Colonic mucosa (tissue), 4 donors: ENCODE data around the gene PDE6H. TPM values are rescaled to one million over a fixed set of nuclear protein-coding genes. Genes with fewer than 3 reads are reported as not detected.

Experiments
- DNase-seq: peaks from one replicate; pipeline ENCODE4 v3.0.0-alpha.2; 2020
- H3K27ac ChIP-seq: fragments of 200-600 bp; one replicate; pipeline ENCODE4 v1.8.0; 2021
- H3K27me3 ChIP-seq: fragments of 200-600 bp; one replicate; pipeline ENCODE4 v1.8.0; 2021
- H3K36me3 ChIP-seq: fragments of 200-600 bp; one replicate; pipeline ENCODE4 v1.8.0; 2021
- H3K4me1 ChIP-seq: fragments of 200-600 bp; one replicate; pipeline ENCODE4 v1.8.0; 2021; ENCODE audit warnings: mild to moderate bottlenecking
- H3K4me3 ChIP-seq: fragments of 200-600 bp; one replicate; pipeline ENCODE4 v1.8.0; 2021
- H3K9ac ChIP-seq, 2 donors: one replicate each; pipeline ENCODE4 v1.7.0; 2013; ENCODE audit warnings: control low read depth in 2 of 2, low read depth in 2 of 2, low read length in 2 of 2
- H3K9me3 ChIP-seq: fragments of 200-600 bp; one replicate; pipeline ENCODE4 v1.8.0; 2021
- intact Hi-C: fragments of 100-400 bp; cut with DNase I; formaldehyde crosslinking; loops from one replicate; pipeline ENCODE4 v1.14.1; 2022
- total RNA-seq, 2 donors: library from RNA; stranded (reverse); fragmentation: NEBNext Ultra II Directional in 1 of 2; extraction: Animal tissue kit (Norgen Biotek cat#: 25700) in 1 of 2; gene quantifications; one replicate each; pipeline ENCODE4 v1.2.1, GENCODE V29; 2021
- TF ChIP-seq, protein P1 (sequence below): fragments of 200-600 bp; IDR thresholded peaks from one replicate; pipeline ENCODE4 v1.8.0; 2022; ENCODE audit warnings: antibody characterized with exemption, mild to moderate bottlenecking
- donor health status: healthy.
- donor health status: DM: no; HTN: no; CAD: no.
- donor health status: DM: no; HTN: no; CAD: no.

PDE6H gene
- total RNA-seq, 2 donors from 2014 or later = not detected

GRCh38 chr12:14937014-14937413 lies 35.8 kb upstream of the PDE6H start:
- DNase-seq = no peak
- no peak overlapping the region for H3K4me3 ChIP-seq
- H3K36me3 ChIP-seq = no peaks in the 10 kb centered on the region
- intact Hi-C loops = no loop called here
- TF ChIP-seq, protein P1, sequence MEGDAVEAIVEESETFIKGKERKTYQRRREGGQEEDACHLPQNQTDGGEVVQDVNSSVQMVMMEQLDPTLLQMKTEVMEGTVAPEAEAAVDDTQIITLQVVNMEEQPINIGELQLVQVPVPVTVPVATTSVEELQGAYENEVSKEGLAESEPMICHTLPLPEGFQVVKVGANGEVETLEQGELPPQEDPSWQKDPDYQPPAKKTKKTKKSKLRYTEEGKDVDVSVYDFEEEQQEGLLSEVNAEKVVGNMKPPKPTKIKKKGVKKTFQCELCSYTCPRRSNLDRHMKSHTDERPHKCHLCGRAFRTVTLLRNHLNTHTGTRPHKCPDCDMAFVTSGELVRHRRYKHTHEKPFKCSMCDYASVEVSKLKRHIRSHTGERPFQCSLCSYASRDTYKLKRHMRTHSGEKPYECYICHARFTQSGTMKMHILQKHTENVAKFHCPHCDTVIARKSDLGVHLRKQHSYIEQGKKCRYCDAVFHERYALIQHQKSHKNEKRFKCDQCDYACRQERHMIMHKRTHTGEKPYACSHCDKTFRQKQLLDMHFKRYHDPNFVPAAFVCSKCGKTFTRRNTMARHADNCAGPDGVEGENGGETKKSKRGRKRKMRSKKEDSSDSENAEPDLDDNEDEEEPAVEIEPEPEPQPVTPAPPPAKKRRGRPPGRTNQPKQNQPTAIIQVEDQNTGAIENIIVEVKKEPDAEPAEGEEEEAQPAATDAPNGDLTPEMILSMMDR = no peak
- no peaks in the 10 kb centered on the region for H3K9me3 ChIP-seq
- no peak overlapping the region for H3K27ac ChIP-seq
- no peaks in the 10 kb centered on the region for H3K27me3 ChIP-seq
- no peak overlapping the region for H3K9ac ChIP-seq
- no peaks in the 10 kb centered on the region for H3K4me1 ChIP-seq

- H3K27me3 ChIP-seq = no peaks in the 10 kb centered on the region
- H3K9me3 ChIP-seq = no peaks in the 10 kb centered on the region
- H3K4me1 ChIP-seq = no peaks in the 10 kb centered on the region
- H3K36me3 ChIP-seq = no peaks in the 10 kb centered on the region
- no peak overlapping the region for H3K9ac ChIP-seq
- no peak overlapping the region for H3K27ac ChIP-seq
- H3K4me3 ChIP-seq = no peak overlapping the region
- intact Hi-C loops = no loop called here
- DNase-seq = no peak
- TF ChIP-seq, protein P1 = no peak
Measured at GRCh38 chr12:14937689-14938088, 35.2 kb upstream of the PDE6H start.

GRCh38 chr12:14938301-14938700 lies 34.5 kb upstream of the PDE6H start, which contains the start of gene ERP27:
TSS of gene ERP27 (minus strand) at chr12:14938537. CDS start at chr12:14938508, 29 bp downstream.
- Histone ChIP-seq H3K27ac (no peak within 1 kb of the TSS), H3K4me3 (no peak within 1 kb of the TSS), H3K27me3 (no peaks in the 10 kb centered on the region), H3K36me3 (no peaks in the 10 kb centered on the region), H3K4me1 (no peaks in the 10 kb centered on the region), H3K9me3 (no peaks in the 10 kb centered on the region), H3K9ac (no peak within 1 kb of the TSS)
- no peak for DNase-seq
- intact Hi-C loops = no loop called here
- TF ChIP-seq, protein P1 = no peak

GRCh38 chr12:14941369-14941768 lies 31.5 kb upstream of the PDE6H start:
- H3K4me3 ChIP-seq = no peak overlapping the region
- no peaks in the 10 kb centered on the region for H3K36me3 ChIP-seq
- no peaks in the 10 kb centered on the region for H3K27me3 ChIP-seq
- intact Hi-C loops = no loop called here
- no peaks in the 10 kb centered on the region for H3K9me3 ChIP-seq
- no peaks in the 10 kb centered on the region for H3K4me1 ChIP-seq
- TF ChIP-seq, protein P1 = no peak
- DNase-seq = no peak
- no peak overlapping the region for H3K27ac ChIP-seq
- no peak overlapping the region for H3K9ac ChIP-seq

GRCh38 chr12:14942196-14942931 lies 30.5 kb upstream of the PDE6H start:
- no peak overlapping the region for H3K9ac ChIP-seq
- H3K4me3 ChIP-seq = no peak overlapping the region
- TF ChIP-seq, protein P1 = no peak
- no peaks in the 10 kb centered on the region for H3K36me3 ChIP-seq
- intact Hi-C loops = no loop called here
- H3K27me3 ChIP-seq = no peaks in the 10 kb centered on the region
- H3K27ac ChIP-seq = no peak overlapping the region
- no peak for DNase-seq
- no peaks in the 10 kb centered on the region for H3K4me1 ChIP-seq
- no peaks in the 10 kb centered on the region for H3K9me3 ChIP-seq
